HG03460 (cell line): ENCODE measurements around the gene RIN3.

Source experiments
- ATAC-seq: cut with Tn5 transposase; IDR thresholded peaks from one replicate; pipeline ENCODE4 v1.9.1; 2021; ENCODE audit not compliant: unreplicated experiment

The RIN3 gene

GRCh38 chr14:92551044-92551841 lies 37.7 kb downstream of the RIN3 start:
- peak; percentile 72 for ATAC-seq

GRCh38 chr14:92552066-92552465 lies 38.5 kb downstream of the RIN3 start:
- no peak for ATAC-seq

GRCh38 chr14:92553438-92553837 lies 39.9 kb downstream of the RIN3 start:
- ATAC-seq, result no peak

GRCh38 chr14:92555465-92556111 lies 42.0 kb downstream of the RIN3 start:
- no peak for ATAC-seq

GRCh38 chr14:92556255-92556741 lies 42.7 kb downstream of the RIN3 start:
- no peak for ATAC-seq

- no peak for ATAC-seq
Measured at GRCh38 chr14:92556863-92557543, 43.4 kb downstream of the RIN3 start.

- no peak for ATAC-seq
Measured at GRCh38 chr14:92557544-92557912, 43.9 kb downstream of the RIN3 start.

GRCh38 chr14:92558319-92558718 lies 44.7 kb downstream of the RIN3 start:
- no peak for ATAC-seq

- no peak for ATAC-seq
Measured at GRCh38 chr14:92559486-92559885, 45.9 kb downstream of the RIN3 start.

GRCh38 chr14:92560106-92560865 lies 46.7 kb downstream of the RIN3 start:
- no peak for ATAC-seq

- no peak for ATAC-seq
Measured at GRCh38 chr14:92561906-92562479, 48.4 kb downstream of the RIN3 start.

- ATAC-seq, result peak; percentile 73
Measured at GRCh38 chr14:92563359-92563758, 49.8 kb downstream of the RIN3 start.

- no peak for ATAC-seq
Measured at GRCh38 chr14:92563765-92564285, 50.2 kb downstream of the RIN3 start.

- no peak for ATAC-seq
Measured at GRCh38 chr14:92564344-92565039, 50.9 kb downstream of the RIN3 start.

GRCh38 chr14:92565040-92565717 lies 51.6 kb downstream of the RIN3 start:
- no peak for ATAC-seq

- no peak for ATAC-seq
Measured at GRCh38 chr14:92565718-92566115, 52.1 kb downstream of the RIN3 start.

- no peak for ATAC-seq
Measured at GRCh38 chr14:92567173-92567725, 53.7 kb downstream of the RIN3 start.

GRCh38 chr14:92568621-92569479 lies 55.3 kb downstream of the RIN3 start:
- peak; percentile 73 for ATAC-seq
